ENCODE data around the gene RASGRF2.

Gene RASGRF2

DNA sequence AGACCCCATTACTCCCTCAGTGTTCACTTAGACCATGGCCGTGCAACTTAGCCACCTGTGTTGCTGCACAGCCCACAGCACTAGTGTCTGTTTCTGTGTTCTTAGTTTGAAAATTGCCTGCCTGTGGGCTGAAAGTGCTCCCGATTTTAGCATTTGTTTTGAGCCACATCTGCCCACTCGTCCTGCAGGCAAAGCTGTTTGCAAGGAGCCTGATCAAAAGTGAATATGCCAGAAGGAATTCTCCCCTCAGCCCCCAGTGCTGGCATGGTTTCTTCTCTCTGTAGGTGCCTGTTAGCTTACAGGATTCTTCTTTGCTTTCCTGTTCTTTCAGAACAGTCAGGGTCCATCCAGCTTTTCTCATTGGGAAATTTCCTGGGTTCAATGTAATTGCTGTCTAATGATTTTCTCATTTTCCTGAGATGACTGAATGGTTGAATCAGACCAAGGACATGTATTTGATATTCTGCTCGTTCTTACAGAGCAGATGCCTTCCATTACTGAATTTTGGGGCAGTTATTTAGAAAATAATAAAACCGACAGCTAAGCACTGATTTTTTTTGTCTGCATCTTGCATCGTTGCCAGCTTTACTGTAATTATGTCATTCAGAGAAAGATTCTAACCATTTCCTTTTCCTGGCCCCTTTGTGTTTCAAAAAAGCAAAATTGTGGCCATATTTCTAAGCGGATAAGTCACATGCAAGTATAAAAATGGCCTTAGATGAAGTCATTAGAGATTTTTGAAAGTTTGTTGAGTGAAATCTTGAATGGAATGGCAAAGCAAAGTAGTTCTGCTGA, 161.9 kb downstream of the RASGRF2 start:
- TF ChIP-seq FOXM1 (IDR thresholded peaks at IDR 0.05; ENCODE audit: borderline replicate concordance, low read depth): no peak
- no peak for TF ChIP-seq ZBTB7A (IDR thresholded peaks at IDR 0.05; ENCODE audit: low read depth)
- no peak for TF ChIP-seq TAF1 (IDR thresholded peaks at IDR 0.05; ENCODE audit: low read depth)
- no peak for TF ChIP-seq CREB1 (IDR thresholded peaks at IDR 0.05; ENCODE audit: low read depth)

DNA sequence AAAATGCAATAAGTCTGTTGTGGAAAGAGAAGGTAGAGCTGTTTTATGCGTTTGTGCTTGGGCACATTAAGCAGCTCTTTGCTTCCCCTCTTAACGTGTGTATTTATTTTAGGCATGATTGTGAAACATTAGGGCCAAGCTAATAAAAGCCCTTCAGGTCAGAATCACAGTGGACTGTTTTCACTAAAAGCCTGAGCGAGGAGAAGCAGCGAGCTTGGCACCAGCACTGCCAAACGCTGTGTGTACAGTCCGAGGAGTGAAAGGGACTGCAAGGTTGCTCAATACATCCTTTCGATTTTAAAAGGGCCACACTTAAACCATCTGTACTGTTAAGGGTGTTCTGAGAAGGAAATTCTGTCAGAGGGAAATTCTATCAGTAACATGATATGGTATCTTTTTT, 165.8 kb downstream of the RASGRF2 start:
- TF ChIP-seq RAD21 (IDR thresholded peaks at IDR 0.05; ENCODE audit: low read depth): no peak
- no peak for TF ChIP-seq EP300 (IDR thresholded peaks at IDR 0.05; ENCODE audit: borderline replicate concordance)
- TF ChIP-seq REST (IDR thresholded peaks at IDR 0.05; ENCODE audit: low read depth): no peak
- TF ChIP-seq EGR1 (IDR thresholded peaks at IDR 0.05): no peak
- no peak for TF ChIP-seq FOXM1 (IDR thresholded peaks at IDR 0.05; ENCODE audit: borderline replicate concordance, low read depth)
- TF ChIP-seq USF1 (IDR thresholded peaks at IDR 0.05): no peak
- TF ChIP-seq ZBTB7A (IDR thresholded peaks at IDR 0.05; ENCODE audit: low read depth): no peak
- no peak for TF ChIP-seq TEAD4 (IDR thresholded peaks at IDR 0.05)
- TF ChIP-seq CREB1 (IDR thresholded peaks at IDR 0.05; ENCODE audit: low read depth): no peak
- no peak for TF ChIP-seq TAF1 (IDR thresholded peaks at IDR 0.05; ENCODE audit: low read depth)
- TF ChIP-seq, protein P1, sequence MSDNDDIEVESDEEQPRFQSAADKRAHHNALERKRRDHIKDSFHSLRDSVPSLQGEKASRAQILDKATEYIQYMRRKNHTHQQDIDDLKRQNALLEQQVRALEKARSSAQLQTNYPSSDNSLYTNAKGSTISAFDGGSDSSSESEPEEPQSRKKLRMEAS (IDR thresholded peaks at IDR 0.05): no peak
- TF ChIP-seq TCF12 (IDR thresholded peaks at IDR 0.05; ENCODE audit: low read depth): no peak
- no peak for TF ChIP-seq CEBPB (IDR thresholded peaks at IDR 0.05)
- no peak for TF ChIP-seq YY1 (IDR thresholded peaks at IDR 0.05; ENCODE audit: low read depth)
- TF ChIP-seq NFIC (IDR thresholded peaks at IDR 0.05): no peak

DNA sequence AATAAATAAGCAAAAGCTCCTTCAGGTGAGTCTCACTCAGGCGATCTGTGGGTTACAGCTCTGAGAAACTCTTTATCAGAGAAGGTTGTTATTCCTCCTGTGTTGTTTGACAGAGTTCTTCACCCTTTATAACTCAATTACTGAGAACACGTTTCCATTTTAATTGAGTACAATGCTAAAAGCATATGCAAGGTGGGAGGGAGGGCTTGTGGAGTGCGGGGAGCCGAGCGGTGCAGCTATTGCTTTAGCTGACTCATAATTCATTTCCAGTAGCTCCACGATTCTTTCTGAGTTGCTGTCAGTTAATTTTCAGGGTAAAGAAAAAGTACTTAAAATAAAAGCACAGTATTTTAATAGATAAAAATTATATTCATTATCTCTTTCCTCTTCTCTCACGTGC, 168.3 kb downstream of the RASGRF2 start:
- TF ChIP-seq TCF12 (IDR thresholded peaks at IDR 0.05; ENCODE audit: low read depth): no peak
- no peak for TF ChIP-seq RAD21 (IDR thresholded peaks at IDR 0.05; ENCODE audit: low read depth)
- no peak for TF ChIP-seq CEBPB (IDR thresholded peaks at IDR 0.05)
- no peak for TF ChIP-seq TAF1 (IDR thresholded peaks at IDR 0.05; ENCODE audit: low read depth)
- TF ChIP-seq NFIC (IDR thresholded peaks at IDR 0.05): no peak

DNA sequence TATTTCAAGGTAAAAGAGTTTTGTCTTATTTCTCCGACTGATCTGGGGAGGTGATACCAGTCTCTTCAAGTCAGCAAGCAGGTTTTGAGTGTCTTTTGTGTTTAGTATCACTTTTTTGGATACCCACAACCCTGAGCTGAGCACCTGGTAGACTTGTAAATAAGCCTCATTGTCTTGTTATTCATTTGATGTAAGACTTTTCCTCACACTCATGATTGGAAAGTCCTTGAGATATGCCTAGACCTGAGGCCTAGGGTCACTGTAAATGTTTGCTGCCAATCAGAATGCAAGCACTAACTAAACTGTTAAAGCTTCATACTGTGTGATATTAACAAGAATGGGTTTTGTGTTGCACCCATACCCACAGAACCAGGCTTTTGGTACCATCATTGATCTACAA, 172.2 kb downstream of the RASGRF2 start:
- no peak for TF ChIP-seq TAF1 (IDR thresholded peaks at IDR 0.05; ENCODE audit: low read depth)

DNA sequence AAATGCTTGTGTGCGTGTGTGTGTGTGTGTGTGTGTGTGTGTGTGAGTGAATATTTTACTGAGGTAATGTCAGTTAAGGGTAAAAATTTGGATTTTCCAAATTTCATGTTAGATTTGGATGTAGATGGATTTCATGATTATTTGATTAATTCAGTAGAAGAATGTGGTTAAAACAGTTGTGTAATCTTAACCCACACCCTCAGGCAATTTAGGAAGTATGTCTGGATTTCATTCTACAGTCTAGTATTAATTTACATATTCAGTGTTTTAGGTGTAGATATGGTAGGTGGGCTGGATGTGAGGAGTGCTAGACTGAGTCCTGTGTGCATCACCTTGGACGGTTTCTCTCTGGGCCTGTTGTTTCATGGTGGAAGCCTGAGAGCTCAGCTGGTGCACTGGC, 173.9 kb downstream of the RASGRF2 start:
- TF ChIP-seq, protein P1 (IDR thresholded peaks at IDR 0.05): no peak

- TF ChIP-seq EGR1 (IDR thresholded peaks at IDR 0.05) (no peak), YY1 (IDR thresholded peaks at IDR 0.05; ENCODE audit: low read depth) (no peak), TCF12 (IDR thresholded peaks at IDR 0.05; ENCODE audit: low read depth) (no peak), EP300 (IDR thresholded peaks at IDR 0.05; ENCODE audit: borderline replicate concordance) (no peak), TAF1 (IDR thresholded peaks at IDR 0.05; ENCODE audit: low read depth) (no peak), TEAD4 (IDR thresholded peaks at IDR 0.05) (no peak), REST (IDR thresholded peaks at IDR 0.05; ENCODE audit: low read depth) (no peak), CEBPB (IDR thresholded peaks at IDR 0.05) (no peak), ZBTB7A (IDR thresholded peaks at IDR 0.05; ENCODE audit: low read depth) (no peak), NFIC (IDR thresholded peaks at IDR 0.05) (no peak), RAD21 (IDR thresholded peaks at IDR 0.05; ENCODE audit: low read depth) (no peak), FOXM1 (IDR thresholded peaks at IDR 0.05; ENCODE audit: borderline replicate concordance, low read depth) (no peak), CREB1 (IDR thresholded peaks at IDR 0.05; ENCODE audit: low read depth) (no peak), USF1 (IDR thresholded peaks at IDR 0.05) (no peak)
- TF ChIP-seq, protein P1 (IDR thresholded peaks at IDR 0.05): no peak
Measured at GRCh38 chr5:81134566-81134965, 174.4 kb downstream of the RASGRF2 start.

All from Ishikawa (cell line).